ENCODE data around the gene FAM187B. TPM values are rescaled to one million over a fixed set of nuclear protein-coding genes. Genes with fewer than 3 reads are reported as not detected.

Gene FAM187B
- total and polyA plus RNA-seq, 2 experiments from 2014 or later = not detected

DNA sequence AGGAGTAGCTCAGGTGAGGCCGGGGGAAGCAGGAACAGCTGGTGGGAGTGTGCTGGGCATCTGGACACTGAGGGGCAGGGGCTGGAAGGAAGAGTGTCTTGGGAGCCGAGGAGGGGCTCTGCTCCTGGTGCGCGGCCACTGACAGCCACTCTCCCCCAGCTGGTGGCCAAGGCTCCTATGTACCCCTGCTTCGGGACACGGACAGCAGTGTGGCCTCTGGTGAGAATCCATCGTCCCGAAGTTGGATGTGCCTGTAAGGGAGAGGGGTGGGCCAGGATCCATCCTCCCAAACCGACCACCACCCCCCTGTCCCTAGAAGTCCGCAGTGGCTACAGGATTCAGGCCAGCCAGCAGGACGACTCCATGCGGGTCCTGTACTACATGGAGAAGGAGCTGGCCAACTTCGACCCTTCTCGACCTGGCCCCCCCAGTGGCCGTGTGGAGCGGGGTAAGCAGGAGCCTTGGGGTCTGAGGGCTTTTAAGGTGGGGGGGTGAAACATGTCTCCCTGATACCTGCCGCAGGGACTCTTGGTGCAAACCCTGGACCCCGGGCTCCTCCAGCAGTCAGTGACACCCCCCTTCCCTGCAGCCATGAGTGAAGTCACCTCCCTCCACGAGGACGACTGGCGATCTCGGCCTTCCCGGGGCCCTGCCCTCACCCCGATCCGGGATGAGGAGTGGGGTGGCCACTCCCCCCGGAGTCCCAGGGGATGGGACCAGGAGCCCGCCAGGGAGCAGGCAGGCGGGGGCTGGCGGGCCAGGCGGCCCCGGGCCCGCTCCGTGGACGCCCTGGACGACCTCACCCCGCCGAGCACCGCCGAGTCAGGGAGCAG is 38.2 kb upstream of the FAM187B start:
- no peaks in the 10 kb centered on the region for H3K27me3 ChIP-seq
- H3K79me2 ChIP-seq = peaks cover 33% of the 10 kb centered on the region
- peaks cover 10% of the 10 kb centered on the region for H4K20me1 ChIP-seq (ENCODE audit: insufficient read depth, poor library complexity, severe bottlenecking)
- no peak overlapping the region for H2AFZ ChIP-seq
- H3K36me3 ChIP-seq (replicated peaks; ENCODE audit: insufficient read depth, low read depth) = no peaks in the 10 kb centered on the region
- TF ChIP-seq EZH2phosphoT487 (IDR thresholded peaks at IDR 0.05; ENCODE audit: low read depth, severe bottlenecking, unreplicated experiment) (no peak), CTCF (IDR thresholded peaks at IDR 0.05; ENCODE audit: poor library complexity) (no peak), EZH2 (IDR thresholded peaks at IDR 0.05; ENCODE audit: borderline replicate concordance) (no peak)
- H3K9me3 ChIP-seq (ENCODE audit: low read depth) = no peaks in the 10 kb centered on the region
- 81% methylated on average over 34 of the region's 39 CpGs for WGBS (ENCODE audit: low lambda C conversion rate, missing lambda C conversion rate)
- peak overlapping the region; percentile 100 for H3K27ac ChIP-seq
- H3K4me3 ChIP-seq = peak overlapping the region; percentile 97
- H3K4me2 ChIP-seq = peak overlapping the region; percentile 99
- DNase-seq (ENCODE audit: low spot score) = peak; percentile 34
- H3K4me1 ChIP-seq (ENCODE audit: insufficient read depth) = peaks cover 12% of the 10 kb centered on the region
- H3K9me2 ChIP-seq (replicated peaks; ENCODE audit: insufficient read depth) = no peaks in the 10 kb centered on the region

GRCh38 chr19:35265900-35266519 is 37.5 kb upstream of the FAM187B start:
- 95% methylated on average over 10 of the region's 10 CpGs for WGBS (ENCODE audit: low lambda C conversion rate, missing lambda C conversion rate)
- no peaks in the 10 kb centered on the region for H3K36me3 ChIP-seq (replicated peaks; ENCODE audit: insufficient read depth, low read depth)
- H4K20me1 ChIP-seq (ENCODE audit: insufficient read depth, poor library complexity, severe bottlenecking) = peaks cover 10% of the 10 kb centered on the region
- H3K4me3 ChIP-seq = no peak overlapping the region
- no peaks in the 10 kb centered on the region for H3K9me2 ChIP-seq (replicated peaks; ENCODE audit: insufficient read depth)
- peaks cover 12% of the 10 kb centered on the region for H3K4me1 ChIP-seq (ENCODE audit: insufficient read depth)
- H3K9me3 ChIP-seq (ENCODE audit: low read depth) = no peaks in the 10 kb centered on the region
- no peak overlapping the region for H2AFZ ChIP-seq
- no peak for DNase-seq (ENCODE audit: low spot score)
- peaks cover 26% of the 10 kb centered on the region for H3K79me2 ChIP-seq
- no peaks in the 10 kb centered on the region for H3K27me3 ChIP-seq
- H3K4me2 ChIP-seq = peak overlapping the region; percentile 99
- no peak overlapping the region for H3K27ac ChIP-seq
- TF ChIP-seq EZH2phosphoT487 (IDR thresholded peaks at IDR 0.05; ENCODE audit: low read depth, severe bottlenecking, unreplicated experiment) (no peak), EZH2 (IDR thresholded peaks at IDR 0.05; ENCODE audit: borderline replicate concordance) (no peak), CTCF (IDR thresholded peaks at IDR 0.05; ENCODE audit: poor library complexity) (no peak)

GRCh38 chr19:35265126-35265899 is 36.8 kb upstream of the FAM187B start:
- H3K27me3 ChIP-seq = no peaks in the 10 kb centered on the region
- no peak overlapping the region for H3K27ac ChIP-seq
- no peak overlapping the region for H3K4me3 ChIP-seq
- no peak for DNase-seq (ENCODE audit: low spot score)
- H3K4me1 ChIP-seq (ENCODE audit: insufficient read depth) = peaks cover 12% of the 10 kb centered on the region
- H3K36me3 ChIP-seq (replicated peaks; ENCODE audit: insufficient read depth, low read depth) = no peaks in the 10 kb centered on the region
- 92% methylated on average over 6 of the region's 6 CpGs for WGBS (ENCODE audit: low lambda C conversion rate, missing lambda C conversion rate)
- no peak overlapping the region for H2AFZ ChIP-seq
- no peak for TF ChIP-seq EZH2 (IDR thresholded peaks at IDR 0.05; ENCODE audit: borderline replicate concordance)
- no peak for TF ChIP-seq EZH2phosphoT487 (IDR thresholded peaks at IDR 0.05; ENCODE audit: low read depth, severe bottlenecking, unreplicated experiment)
- no peak for TF ChIP-seq CTCF (IDR thresholded peaks at IDR 0.05; ENCODE audit: poor library complexity)
- no peak overlapping the region for H3K4me2 ChIP-seq
- peaks cover 19% of the 10 kb centered on the region for H3K79me2 ChIP-seq
- H4K20me1 ChIP-seq (ENCODE audit: insufficient read depth, poor library complexity, severe bottlenecking) = peaks cover 6% of the 10 kb centered on the region
- no peaks in the 10 kb centered on the region for H3K9me2 ChIP-seq (replicated peaks; ENCODE audit: insufficient read depth)
- no peaks in the 10 kb centered on the region for H3K9me3 ChIP-seq (ENCODE audit: low read depth)

Measured in hepatocyte (in vitro differentiated cells).